ENCODE results near the gene NUF2.

Gene NUF2

DNA sequence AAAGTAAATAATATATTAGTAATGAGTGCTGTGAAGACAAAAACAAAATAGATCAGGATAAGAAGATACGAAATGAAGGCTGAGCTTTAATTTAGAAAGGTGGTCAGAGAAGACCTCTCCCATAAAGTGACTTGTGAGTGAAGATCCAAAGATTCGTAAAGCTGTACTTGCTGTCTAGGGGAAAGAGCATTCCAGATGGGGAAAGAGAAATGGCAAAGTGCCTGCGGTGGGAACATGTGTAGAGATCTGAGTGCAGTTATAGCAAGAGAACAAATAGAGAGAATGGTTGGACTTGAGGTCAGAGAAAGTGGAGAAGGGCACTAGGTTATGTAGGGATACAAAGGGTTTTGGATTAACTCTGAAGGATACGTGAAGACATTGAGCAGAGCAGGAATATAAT, 60.6 kb downstream of the NUF2 start:
- H3K4me3 ChIP-seq (replicated peaks; ENCODE audit: low read depth, low read length), result no peak overlapping the region
- TF ChIP-seq, protein P1, sequence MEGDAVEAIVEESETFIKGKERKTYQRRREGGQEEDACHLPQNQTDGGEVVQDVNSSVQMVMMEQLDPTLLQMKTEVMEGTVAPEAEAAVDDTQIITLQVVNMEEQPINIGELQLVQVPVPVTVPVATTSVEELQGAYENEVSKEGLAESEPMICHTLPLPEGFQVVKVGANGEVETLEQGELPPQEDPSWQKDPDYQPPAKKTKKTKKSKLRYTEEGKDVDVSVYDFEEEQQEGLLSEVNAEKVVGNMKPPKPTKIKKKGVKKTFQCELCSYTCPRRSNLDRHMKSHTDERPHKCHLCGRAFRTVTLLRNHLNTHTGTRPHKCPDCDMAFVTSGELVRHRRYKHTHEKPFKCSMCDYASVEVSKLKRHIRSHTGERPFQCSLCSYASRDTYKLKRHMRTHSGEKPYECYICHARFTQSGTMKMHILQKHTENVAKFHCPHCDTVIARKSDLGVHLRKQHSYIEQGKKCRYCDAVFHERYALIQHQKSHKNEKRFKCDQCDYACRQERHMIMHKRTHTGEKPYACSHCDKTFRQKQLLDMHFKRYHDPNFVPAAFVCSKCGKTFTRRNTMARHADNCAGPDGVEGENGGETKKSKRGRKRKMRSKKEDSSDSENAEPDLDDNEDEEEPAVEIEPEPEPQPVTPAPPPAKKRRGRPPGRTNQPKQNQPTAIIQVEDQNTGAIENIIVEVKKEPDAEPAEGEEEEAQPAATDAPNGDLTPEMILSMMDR (IDR thresholded peaks at IDR 0.05; ENCODE audit: low read length, missing control alignments), result no peak
- no peak for DNase-seq (ENCODE audit: low read depth)

DNA sequence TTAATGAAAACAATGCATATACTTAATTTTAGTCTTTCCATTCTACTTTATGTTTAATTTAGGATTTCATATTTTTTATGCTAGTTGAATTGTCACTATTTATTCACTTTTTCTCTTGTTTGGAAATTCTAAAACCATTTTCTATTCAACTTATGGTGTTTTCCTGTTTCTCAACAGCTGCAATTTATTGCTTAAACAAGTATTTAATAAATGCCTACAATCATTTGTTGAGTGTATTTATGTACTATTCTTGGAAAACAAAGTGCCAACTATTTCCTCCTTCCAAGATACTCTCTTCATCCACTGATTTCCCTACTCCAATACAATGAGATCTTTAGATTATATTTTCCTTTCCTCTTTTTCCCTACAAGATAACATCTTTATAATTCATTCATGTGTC, 65.4 kb downstream of the NUF2 start:
- DNase-seq (ENCODE audit: low read depth), result no peak
- no peak overlapping the region for H3K4me3 ChIP-seq (replicated peaks; ENCODE audit: low read depth, low read length)
- TF ChIP-seq, protein P1 (IDR thresholded peaks at IDR 0.05; ENCODE audit: low read length, missing control alignments), result no peak

DNA sequence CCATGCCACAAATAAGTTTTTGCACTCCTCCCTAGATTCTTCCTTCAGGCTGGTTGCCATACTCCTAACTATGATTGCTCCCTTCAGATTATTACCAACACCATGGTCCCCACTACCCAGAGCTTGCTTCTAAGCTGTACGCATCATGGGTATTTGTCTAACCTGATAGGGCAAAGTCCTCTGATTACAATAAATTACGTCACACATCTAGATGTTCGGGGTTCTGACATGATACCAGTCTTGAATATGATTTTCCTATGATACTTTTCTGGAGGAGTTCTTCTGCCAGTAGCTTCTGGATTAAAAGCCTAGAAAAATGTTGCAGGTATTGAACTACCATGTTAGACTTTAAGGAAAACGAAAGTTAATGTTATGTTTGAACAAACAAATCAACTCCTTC, 67.2 kb downstream of the NUF2 start:
- no peak overlapping the region for H3K4me3 ChIP-seq (replicated peaks; ENCODE audit: low read depth, low read length)
- no peak for DNase-seq (ENCODE audit: low read depth)
- TF ChIP-seq, protein P1 (IDR thresholded peaks at IDR 0.05; ENCODE audit: low read length, missing control alignments), result no peak

DNA sequence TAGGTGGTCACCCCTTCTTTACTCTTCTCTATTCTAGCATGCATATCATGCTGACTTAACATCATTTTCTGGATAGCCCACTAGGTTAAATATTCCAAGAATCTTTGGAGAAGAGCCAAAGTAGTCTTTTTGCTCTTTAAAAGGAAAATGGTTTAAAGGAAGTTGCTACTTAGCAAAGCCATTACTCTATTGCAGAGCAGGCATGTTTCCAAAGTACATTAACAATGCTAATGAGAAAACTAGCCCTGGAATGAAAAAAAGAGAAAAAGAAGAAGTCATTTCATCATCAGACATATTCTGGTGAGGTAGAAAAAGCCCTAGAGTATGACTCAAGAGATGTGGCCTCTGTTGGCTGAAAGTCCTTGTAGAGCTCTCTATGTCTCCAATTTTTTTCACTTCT, 74.0 kb downstream of the NUF2 start:
- no peak overlapping the region for H3K4me3 ChIP-seq (replicated peaks; ENCODE audit: low read depth, low read length)
- TF ChIP-seq, protein P1 (IDR thresholded peaks at IDR 0.05; ENCODE audit: low read length, missing control alignments), result no peak
- no peak for DNase-seq (ENCODE audit: low read depth)

DNA sequence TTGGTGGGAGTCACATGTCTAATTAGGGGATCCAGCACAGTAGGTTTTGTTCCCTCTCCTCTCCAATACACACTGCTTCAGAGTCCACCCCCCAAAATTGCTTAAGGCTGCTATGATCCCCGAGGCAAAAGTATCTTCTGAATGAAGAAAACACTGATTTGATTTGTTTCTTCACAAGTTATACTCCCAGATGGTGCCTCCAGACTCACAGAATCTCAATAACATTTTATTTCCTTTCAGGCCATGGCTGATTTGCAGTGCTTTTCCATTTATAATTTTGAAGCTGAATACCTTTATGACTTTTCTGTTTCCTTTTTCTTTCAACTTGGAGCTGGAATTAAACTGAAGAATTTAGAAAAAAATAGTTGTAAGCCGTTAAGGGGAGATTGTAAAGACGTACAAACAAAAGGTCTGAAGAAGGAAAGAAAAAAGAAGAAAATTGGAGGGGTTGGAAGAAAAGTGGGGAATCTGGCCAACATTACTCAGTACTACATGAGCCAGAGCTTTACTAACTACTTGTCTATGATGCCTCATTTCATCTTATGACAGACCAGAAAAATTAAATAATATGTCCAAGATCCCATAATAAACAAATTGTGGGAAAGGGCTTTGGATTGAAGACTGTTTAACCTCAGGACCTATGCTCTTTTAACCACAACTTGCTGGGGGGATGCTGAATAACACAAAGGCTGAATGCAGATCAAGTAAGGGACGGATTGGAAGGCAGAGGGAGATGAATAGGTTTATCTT, 75.9 kb downstream of the NUF2 start:
- no peak overlapping the region for H3K4me3 ChIP-seq (replicated peaks; ENCODE audit: low read depth, low read length)
- DNase-seq (ENCODE audit: low read depth), result no peak
- TF ChIP-seq, protein P1 (IDR thresholded peaks at IDR 0.05; ENCODE audit: low read length, missing control alignments), result no peak

DNA sequence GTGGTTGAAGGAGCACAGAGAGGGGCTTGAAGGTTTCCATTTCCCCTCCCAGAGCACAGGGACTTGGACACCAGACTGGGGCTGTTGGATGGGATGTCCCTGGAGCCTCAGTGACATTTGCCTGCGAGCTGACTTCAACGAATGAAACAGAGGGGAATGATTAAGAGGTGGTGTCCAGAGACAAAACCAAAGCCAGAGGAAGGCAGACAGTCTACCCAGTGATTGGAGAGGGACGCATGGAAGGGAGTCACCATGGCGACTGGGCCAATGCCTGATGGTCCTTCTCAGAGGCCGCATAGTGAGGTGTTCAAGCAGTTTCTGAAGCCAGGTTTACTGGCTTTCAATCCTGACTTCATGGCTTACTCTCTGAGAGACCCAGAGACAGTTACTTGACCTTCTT, 77.2 kb downstream of the NUF2 start:
- no peak for DNase-seq (ENCODE audit: low read depth)
- no peak overlapping the region for H3K4me3 ChIP-seq (replicated peaks; ENCODE audit: low read depth, low read length)
- TF ChIP-seq, protein P1 (IDR thresholded peaks at IDR 0.05; ENCODE audit: low read length, missing control alignments), result no peak

All from fibroblast of pulmonary artery (primary cell).